LNCAP (cell line): ENCODE results near the gene DNPH1.

Experiments
- TF ChIP-seq, protein P1 (sequence below): fragments of 450-650 bp; IDR thresholded peaks from 2 replicates; pipeline ENCODE4 v1.5.1; 2017; ENCODE audit warnings: mild to moderate bottlenecking

Gene DNPH1

DNA sequence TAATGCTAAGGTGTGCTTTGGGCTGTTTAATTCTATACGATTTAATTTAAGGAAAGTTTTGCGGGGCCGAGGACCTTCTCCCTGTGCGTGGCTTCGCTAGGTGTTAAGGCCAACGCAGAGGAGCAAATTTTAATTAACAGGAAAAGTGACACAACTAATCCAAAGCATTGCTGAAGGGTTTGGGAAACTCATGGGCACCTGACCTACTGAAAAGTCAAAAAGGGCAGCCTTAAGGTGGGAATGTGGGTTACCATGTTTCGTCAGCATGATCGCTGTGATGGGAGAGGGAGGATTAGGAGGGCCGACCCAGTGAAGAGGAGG is 47.7 kb downstream of the DNPH1 start:
- TF ChIP-seq, protein P1, sequence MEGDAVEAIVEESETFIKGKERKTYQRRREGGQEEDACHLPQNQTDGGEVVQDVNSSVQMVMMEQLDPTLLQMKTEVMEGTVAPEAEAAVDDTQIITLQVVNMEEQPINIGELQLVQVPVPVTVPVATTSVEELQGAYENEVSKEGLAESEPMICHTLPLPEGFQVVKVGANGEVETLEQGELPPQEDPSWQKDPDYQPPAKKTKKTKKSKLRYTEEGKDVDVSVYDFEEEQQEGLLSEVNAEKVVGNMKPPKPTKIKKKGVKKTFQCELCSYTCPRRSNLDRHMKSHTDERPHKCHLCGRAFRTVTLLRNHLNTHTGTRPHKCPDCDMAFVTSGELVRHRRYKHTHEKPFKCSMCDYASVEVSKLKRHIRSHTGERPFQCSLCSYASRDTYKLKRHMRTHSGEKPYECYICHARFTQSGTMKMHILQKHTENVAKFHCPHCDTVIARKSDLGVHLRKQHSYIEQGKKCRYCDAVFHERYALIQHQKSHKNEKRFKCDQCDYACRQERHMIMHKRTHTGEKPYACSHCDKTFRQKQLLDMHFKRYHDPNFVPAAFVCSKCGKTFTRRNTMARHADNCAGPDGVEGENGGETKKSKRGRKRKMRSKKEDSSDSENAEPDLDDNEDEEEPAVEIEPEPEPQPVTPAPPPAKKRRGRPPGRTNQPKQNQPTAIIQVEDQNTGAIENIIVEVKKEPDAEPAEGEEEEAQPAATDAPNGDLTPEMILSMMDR, result no peak

DNA sequence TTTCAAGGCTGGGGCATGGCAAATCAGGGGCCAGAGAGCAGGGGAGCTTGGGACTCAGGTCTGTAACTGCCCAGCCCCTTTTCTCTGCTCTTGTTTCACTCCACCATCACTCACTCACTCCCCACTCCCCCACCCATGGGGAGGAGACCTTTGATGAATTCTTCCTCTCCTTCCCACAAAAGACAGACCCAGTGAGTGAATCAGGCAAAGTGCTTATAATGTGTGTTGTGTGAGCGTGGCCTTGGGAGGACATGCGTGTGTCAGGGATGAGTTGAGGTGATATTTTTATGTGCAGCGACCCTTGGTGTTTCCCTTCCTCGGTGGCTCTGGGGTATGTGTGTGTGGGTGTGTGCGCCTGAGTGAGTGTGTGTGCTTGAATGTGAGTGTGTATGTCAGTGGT is 48.3 kb downstream of the DNPH1 start:
- TF ChIP-seq, protein P1, result no peak

DNA sequence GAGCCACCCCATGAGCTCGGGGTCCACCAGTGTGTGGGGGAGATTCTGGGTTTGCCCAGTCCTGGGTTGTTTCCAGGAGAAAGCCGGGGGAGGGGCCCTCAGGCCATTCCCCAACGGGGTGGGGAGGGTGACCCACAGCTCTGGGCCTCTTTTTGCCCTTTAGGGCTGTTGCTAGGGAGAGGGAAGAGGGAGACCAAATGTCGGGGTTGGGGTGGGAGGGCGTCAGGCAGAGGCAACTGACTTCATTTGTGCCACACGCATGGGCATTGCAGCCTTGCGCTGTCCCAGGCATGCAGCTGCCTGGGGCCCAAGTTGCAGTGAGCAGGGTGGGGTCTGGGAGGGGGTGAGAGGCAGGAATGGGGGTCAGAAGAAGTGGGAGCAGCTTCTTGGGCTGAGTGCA is 49.2 kb downstream of the DNPH1 start:
- TF ChIP-seq, protein P1, result no peak

DNA sequence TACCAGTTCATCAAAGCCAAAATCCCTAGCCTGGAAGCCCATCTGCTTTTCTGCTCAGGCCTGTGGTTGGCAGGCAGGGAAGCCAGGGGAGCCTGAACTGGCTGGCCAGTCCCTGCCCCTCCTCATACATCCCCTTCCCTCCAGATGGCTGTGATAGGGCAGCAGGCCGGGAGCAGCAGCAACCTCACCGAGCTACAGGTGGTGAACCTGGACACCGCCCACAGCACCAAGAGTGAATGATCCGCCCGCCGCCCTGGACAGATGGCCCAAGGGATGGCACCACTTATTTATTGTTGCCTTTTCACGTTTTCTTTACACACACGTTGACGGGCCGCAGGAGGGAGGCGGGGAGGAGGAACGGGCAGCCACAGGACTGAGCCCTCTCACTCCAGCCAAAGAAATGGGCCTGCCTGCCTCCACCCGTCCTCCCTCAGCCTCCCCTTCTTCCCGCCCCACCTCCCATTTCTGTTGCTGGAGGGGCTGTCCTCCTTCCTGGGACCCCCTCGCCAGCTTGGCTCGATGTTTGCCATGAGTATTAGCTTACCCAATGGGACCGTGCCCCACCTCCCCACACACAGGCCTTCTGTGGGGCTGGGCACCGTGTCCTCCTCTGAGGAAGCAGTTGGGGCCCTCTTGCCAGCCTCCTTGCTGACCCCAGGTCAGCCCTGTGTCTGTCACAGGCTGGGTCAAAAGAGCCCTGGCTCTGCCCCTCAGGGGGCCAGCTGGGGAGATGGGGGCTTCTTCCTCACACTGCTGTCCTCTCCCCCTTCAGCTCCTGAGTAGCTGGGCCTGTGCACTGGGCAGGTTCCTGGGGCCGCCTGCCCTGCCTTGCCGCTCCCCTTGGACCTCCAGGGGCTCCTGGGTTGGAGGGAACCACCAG is 50.1 kb downstream of the DNPH1 start:
- TF ChIP-seq, protein P1, result no peak

DNA sequence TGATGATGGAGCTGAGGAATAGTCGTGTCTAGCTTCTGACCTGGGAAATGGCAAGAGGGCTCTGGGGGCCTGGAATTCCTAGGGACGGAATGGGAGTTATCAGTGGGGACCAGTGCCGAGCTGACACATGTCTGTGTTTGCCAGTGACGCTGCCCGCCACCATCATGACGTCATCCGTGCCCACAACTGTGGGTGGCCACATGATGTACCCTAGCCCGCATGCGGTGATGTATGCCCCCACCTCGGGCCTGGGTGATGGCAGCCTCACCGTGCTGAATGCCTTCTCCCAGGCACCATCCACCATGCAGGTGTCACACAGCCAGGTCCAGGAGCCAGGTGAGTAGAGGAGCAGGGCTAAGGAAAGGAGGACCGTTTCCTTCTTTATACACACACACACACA is 51.1 kb downstream of the DNPH1 start:
- TF ChIP-seq, protein P1, result no peak

DNA sequence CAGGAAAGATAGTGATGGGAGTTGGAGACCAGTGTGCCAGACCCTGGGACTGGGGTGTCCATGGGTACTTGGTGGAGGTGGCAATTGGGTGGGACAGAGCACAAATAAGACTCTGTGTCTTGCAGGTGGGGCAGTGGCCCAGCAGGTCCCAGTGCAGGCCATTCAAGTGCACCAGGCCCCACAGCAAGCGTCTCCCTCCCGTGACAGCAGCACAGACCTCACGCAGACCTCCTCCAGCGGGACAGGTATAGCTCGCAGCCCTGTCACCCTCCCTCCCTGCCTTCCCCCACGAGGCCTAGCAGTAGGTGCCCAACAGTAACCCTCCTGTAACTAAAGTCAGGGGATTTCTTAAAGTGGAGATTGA is 52.9 kb downstream of the DNPH1 start:
- TF ChIP-seq, protein P1, result no peak

DNA sequence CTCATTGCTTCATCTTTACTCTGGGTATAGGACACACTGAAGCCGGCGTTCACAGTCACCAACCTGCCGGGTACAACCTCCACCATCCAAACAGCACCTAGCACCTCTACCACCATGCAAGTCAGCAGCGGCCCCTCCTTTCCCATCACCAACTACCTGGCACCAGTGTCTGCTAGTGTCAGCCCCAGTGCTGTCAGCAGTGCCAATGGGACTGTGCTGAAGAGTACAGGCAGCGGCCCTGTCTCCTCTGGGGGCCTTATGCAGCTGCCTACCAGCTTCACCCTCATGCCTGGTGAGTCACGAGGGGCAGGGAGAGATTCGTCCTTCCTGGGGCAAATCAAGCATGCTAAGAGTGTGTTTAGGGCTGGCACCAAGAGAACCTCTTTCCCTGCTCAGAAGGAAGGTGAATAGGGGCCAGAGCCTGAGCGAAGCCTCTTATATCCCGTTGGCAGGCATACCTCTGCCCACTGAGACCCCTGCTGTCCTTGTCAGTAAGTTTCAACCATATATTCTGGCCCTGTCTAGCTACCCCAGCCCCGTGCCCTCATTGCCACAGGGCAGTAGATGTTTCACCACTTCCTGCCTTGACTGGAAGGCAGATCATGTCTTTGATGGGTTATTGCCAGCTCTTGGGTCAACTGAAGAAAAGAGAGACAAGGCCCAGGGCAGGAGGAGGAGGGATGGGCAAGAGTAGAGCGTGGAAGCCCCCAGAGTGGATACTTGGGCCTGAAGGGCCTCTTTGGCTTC is 53.4 kb downstream of the DNPH1 start:
- TF ChIP-seq, protein P1, result no peak
